ENCODE data around the gene ZP2. TPM values are rescaled to one million over a fixed set of nuclear protein-coding genes. Genes with fewer than 3 reads are reported as not detected.
"Not testable (repeated sequence)": the region's sequence is repeated elsewhere in the genome, so short reads cannot be mapped to it uniquely, and the experiment has no call there.

ZP2 gene
- not detected for total RNA-seq

GRCh38 chr16:21211486-21211885 lies at the start of gene ZP2:
Gene ZP2, minus strand, starts transcription at chr16:21211574. Its CDS starts 27 bp downstream, at chr16:21211547.
- DNase-seq (ENCODE audit: low spot score in 2 of 2) (no peak), FAIRE-seq (no peak)

GRCh38 chr16:21257284-21257683 lies 45.9 kb upstream of the ZP2 start:
- FAIRE-seq, result no peak

GRCh38 chr16:21256636-21257035 lies 45.3 kb upstream of the ZP2 start:
- DNase-seq (ENCODE audit: low spot score in 2 of 2) (no peak), FAIRE-seq (no peak)

More at GRCh38 chr16:21257284-21257683, 45.9 kb upstream of the ZP2 start:
- no peak for DNase-seq (ENCODE audit: low spot score in 2 of 2)

- DNase-seq (ENCODE audit: low spot score in 2 of 2) (no peak), FAIRE-seq (no peak)
These were observed 42.1 kb upstream of the ZP2 start for GRCh38 chr16:21253470-21253869.

GRCh38 chr16:21250072-21250923 lies 38.9 kb upstream of the ZP2 start:
- DNase-seq (ENCODE audit: low spot score in 2 of 2), result no peak
- no peak for FAIRE-seq

- not testable (repeated sequence) for DNase-seq (ENCODE audit: low spot score in 2 of 2); FAIRE-seq
These were observed 36.8 kb upstream of the ZP2 start for GRCh38 chr16:21248179-21248578.

- no peak for DNase-seq (ENCODE audit: low spot score in 2 of 2)
- no peak for FAIRE-seq
These were observed 33.3 kb upstream of the ZP2 start for GRCh38 chr16:21244518-21245215.

GRCh38 chr16:21242756-21243155 lies 31.4 kb upstream of the ZP2 start:
- DNase-seq (ENCODE audit: low spot score in 2 of 2), result no peak
- FAIRE-seq, result no peak

GRCh38 chr16:21239646-21240045 lies 28.3 kb upstream of the ZP2 start:
- DNase-seq (ENCODE audit: low spot score in 2 of 2), result no peak
- no peak for FAIRE-seq

- no peak for FAIRE-seq
- DNase-seq (ENCODE audit: low spot score in 2 of 2), result no peak
These were observed 25.5 kb upstream of the ZP2 start for GRCh38 chr16:21236831-21237230.

GRCh38 chr16:21235199-21235585 lies 23.8 kb upstream of the ZP2 start:
- FAIRE-seq, result no peak
- DNase-seq (ENCODE audit: low spot score in 2 of 2), result no peak

- no peak for FAIRE-seq
- DNase-seq (ENCODE audit: low spot score in 2 of 2), result no peak
These were observed 22.3 kb upstream of the ZP2 start, which contains the start of gene ANKS4B for GRCh38 chr16:21233521-21234150. Gene ANKS4B, plus strand, starts transcription at chr16:21233699. Its CDS starts 39 bp downstream, at chr16:21233738.

- DNase-seq (ENCODE audit: low spot score in 2 of 2), result no peak
- no peak for FAIRE-seq
These were observed 21.7 kb upstream of the ZP2 start for GRCh38 chr16:21233045-21233520.

- FAIRE-seq (no peak), DNase-seq (ENCODE audit: low spot score in 2 of 2) (no peak)
These were observed 17.0 kb upstream of the ZP2 start for GRCh38 chr16:21228361-21228872.

- DNase-seq (ENCODE audit: low spot score in 2 of 2) (no peak), FAIRE-seq (no peak)
These were observed 16.5 kb upstream of the ZP2 start for GRCh38 chr16:21227866-21228265.

GRCh38 chr16:21226749-21227148 lies 15.4 kb upstream of the ZP2 start:
- no peak for DNase-seq (ENCODE audit: low spot score in 2 of 2)
- FAIRE-seq, result peak; percentile 8

GRCh38 chr16:21224800-21225199 lies 13.4 kb upstream of the ZP2 start:
- FAIRE-seq, result no peak
- DNase-seq (ENCODE audit: low spot score in 2 of 2), result no peak

- no peak for FAIRE-seq
- no peak for DNase-seq (ENCODE audit: low spot score in 2 of 2)
These were observed 12.4 kb upstream of the ZP2 start for GRCh38 chr16:21223787-21224186.

GRCh38 chr16:21222495-21223337 lies 11.3 kb upstream of the ZP2 start:
- FAIRE-seq (no peak), DNase-seq (ENCODE audit: low spot score in 2 of 2) (no peak)

GRCh38 chr16:21219551-21219950 lies 8.2 kb upstream of the ZP2 start:
- DNase-seq (ENCODE audit: low spot score in 2 of 2) (no peak), FAIRE-seq (no peak)
